Activated naive CD8-positive, alpha-beta T cell treated with anti-CD3 and anti-CD28 coated beads, Interleukin-2, amount 50 U/mL, for 16 hours (primary cell): Measurements from ENCODE around the gene SETBP1.
"Not testable (repeated sequence)": the region's sequence is repeated elsewhere in the genome, so short reads cannot be mapped to it uniquely, and the experiment has no call there.

Source experiments
- DNase-seq: peaks from one replicate; pipeline ENCODE4 v3.0.0-alpha.2; 2020; ENCODE audit warnings: low read depth, low spot score

The SETBP1 gene

DNA sequence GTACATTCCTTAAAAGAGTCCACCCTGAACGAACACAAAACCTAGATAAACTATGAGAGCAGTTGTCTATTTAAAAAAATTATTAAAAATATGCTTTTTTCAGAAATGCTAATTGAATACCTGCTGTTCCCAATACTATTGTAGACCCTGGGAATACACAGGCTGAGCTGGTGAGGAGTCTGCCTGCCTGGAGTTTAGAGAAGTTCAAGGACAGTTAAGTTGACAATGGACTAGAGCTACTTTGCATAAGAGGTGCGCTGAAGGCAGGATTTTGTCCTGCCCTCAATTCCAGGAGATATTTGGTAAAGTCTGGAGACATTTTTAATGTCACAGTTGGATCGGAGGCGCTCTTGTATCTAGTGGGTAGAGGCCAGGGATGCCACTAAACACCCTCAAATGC lies 110.2 kb downstream of the SETBP1 start:
- DNase-seq: no peak

DNA sequence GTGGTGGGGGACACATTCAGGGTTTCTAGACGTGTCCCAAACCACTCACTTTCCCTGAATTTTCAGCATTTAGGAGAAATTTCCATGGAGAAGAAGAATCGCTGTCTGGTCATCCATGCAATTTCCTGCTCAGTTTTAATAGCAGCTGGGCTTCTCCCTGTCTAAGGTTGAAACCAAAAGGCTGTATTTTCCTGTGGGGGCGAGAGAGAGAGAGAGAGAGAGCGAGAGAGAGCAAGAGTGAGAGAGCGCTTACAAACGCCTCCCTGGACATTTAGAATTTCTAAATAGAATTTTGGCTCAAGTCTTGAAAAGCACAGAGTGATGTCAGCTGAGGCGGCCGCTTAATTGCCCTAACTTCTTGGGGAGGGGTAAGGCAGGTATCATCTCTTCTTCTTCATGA lies 110.8 kb downstream of the SETBP1 start:
- DNase-seq: no peak

DNA sequence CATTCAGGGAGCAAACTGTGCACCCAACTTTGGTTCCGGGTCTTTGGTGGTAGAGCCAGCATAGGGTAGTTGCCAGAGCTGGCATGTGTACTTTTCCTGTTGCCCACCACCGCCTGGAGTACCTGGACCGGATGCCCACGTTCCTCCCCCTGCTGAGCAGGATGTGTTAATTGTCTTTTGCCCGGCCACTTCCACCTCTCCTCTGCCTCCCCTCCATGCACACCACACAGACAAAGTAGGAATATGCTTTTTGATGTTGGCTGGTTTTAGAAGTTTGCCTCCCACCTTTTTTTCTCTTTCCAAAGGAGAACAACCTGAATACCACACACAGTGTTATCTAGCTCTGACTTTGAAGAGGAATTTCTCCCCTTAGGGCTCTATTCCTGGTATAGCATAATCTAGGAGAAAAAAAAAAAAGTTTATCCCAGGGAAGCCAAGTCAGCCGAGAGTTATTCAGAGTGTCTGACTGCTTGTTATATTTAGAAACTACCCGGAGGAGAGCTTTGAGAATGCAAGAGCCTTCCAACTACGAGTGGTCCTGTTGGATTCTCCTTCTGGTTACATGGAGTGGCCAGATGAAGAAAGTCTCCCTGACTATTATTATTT lies 111.9 kb downstream of the SETBP1 start:
- DNase-seq: no peak

DNA sequence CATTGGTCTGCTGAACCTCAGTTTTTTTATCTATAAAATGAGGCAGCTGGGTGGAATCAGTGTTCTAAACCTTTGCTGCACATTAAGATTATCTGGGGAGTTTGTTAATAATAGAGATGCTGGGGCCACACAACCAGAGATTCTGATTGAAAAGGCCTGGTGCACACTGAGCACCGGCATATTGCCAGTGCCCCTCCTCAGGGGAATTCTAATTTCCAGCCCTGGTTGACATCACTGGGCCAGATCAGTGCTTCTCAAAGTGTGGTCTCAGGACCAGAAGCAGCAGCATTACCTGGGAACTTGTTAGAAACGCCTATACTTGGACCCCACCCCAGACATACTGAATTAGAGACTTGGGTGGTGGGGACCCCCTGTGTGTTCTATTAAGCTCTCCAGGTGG lies 112.5 kb downstream of the SETBP1 start:
- DNase-seq: no peak

DNA sequence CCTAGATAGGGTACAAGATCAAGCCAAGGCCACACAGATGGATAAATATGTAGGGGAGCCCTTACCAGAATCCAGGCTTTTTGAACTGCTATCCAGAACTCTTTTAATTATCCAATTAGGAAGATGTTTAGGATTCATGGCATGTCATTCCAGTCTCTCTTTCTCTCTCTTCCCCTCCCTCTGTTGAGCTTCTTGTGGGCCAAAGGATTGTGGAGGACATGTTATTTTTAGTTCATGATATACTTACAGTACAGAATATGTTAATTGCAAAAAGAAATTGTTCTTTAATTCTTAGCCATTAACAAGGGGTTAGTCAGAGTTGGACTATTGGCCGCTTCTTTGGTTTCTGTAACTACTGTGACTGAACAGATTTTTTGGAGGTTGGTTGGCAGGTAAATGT lies 113.0 kb downstream of the SETBP1 start:
- no peak for DNase-seq

DNA sequence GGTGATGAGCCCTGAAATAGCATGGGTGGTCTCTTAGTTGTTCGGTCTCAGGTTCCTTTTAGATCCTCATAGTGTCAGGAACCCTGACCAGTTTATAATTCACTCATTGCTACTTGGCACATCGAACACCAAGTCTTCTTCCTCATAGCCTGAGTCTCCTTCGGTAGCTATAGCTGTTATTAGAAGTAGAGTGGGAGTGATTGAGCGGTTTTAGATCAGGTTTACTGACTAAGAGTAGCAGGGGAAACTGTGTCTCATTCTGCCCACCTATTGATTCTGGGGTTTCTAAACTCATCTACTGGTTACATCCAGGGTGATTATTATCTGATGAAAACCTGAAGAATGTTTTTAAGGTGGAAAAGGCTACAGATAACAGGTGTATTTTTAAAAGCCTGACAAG lies 114.6 kb downstream of the SETBP1 start:
- no peak for DNase-seq

DNA sequence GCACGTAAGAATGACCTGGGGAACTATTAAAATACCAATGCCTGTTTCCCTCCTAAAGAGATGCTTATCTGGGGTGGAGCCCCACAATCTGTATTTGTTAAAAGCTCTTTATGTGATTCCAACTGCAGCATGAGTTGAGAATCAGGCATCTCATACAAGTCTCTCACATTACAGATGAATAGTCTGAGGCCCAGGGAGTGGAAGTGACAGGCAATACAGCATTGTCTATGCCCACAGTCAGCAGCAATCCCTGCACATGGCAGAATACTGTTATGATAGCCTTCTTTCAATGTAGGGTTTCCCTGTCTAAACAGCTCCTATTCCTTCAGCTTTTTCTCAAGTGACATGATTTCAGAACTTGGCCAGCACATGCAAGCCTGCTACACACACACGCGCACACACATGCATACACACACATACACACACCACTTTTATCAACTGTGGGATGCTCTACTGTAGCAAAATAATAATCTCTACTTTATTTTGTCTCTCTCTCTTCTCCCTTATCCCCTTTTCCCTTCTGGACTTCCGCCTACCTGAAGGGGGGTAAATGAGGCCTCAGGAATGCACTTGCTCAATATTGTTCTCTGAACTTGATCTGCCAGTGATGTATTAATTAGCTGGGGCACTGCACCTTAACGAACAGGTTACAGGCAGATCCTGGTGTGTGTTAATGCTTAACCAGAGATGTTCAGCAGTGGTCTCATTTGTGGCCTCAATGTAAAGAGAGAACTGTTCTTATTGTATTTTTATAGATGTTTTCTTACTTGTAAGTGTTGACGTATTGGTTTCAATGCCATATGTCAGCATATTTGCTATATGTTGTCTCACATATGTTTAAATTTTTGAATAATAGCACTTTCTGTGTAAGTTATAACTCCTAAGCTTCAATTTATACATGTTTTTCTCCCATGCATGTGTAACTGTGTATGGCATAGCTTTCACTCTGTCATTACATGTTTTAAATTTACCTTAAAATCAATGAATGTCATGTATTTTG lies 116.0 kb downstream of the SETBP1 start:
- DNase-seq: no peak

DNA sequence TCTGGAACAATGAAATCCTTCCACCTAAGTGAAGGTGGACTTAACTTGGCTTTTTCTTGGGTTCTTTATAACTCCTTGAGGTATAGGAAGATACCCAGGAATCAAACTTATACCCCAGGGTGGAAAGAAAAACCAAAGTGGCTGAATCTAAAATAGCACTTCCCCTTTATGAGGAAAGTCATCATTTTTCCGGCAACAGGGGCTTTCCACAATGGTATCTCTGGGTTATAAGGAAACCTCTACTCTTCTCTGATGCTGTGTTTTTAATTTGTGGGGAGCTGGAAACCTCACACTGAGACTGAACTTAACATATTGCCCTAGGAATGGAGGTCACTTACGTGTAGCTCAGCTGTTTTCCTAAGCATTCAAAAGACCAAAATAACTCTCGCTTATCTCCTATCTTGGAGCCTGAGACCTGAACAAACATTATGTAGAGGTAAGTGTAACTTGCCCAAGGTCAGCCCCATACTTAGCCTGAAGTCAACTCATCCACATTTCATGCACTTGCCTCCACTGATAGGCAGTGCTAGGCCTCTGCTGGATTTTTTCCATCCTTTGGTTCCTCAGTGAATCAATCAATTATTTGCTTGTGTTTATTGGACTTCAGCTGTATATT lies 117.9 kb downstream of the SETBP1 start:
- DNase-seq: no peak

DNA sequence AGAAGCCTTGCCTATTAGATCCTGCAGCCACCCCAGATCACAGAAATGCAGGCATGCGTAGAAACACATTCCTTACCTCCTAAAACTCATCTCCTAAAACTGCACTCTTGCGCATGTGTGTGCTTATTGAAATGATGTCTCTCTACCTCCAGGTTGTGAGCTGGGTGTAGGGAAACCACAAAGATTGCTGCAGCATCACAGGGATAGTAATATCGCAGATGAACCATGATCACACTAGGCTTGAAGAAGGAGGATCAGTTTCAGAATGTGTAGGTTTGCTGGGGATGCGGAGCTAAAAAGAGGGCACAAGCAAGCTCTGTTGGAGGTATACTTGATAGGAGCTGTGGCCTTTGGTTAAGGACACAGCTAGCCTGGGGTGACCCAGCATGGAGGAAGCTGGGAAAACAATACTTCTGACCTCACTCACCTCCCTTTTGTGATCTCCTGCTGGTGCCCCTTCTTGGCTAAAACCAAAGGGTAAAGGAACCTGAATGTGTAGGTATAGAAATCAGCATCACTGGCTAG lies 118.8 kb downstream of the SETBP1 start:
- no peak for DNase-seq

DNA sequence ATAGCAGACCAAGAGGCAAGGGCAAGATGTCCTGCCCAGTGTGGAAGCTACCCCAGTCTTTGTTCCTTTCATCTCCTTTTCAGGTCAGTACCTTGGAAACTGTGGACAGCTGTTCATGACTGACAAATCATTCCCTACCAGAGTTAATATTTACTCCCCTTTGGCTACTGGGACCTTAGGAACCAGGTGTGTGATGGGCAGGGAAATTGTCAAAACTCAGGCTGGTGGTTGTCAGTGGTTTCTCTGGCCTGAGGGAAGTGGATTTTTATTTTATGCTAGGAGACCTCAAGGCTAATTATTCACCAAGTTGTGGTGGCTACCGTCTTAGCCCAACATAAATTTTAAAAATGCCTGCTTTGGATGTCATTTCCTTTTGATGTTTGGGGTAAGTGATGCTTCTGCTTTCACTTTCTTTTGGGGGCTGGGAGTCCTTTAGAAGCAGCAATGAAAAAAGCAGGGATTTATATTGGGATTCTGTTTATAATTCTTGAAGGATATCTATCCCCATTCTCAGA lies 119.3 kb downstream of the SETBP1 start:
- no peak for DNase-seq

DNA sequence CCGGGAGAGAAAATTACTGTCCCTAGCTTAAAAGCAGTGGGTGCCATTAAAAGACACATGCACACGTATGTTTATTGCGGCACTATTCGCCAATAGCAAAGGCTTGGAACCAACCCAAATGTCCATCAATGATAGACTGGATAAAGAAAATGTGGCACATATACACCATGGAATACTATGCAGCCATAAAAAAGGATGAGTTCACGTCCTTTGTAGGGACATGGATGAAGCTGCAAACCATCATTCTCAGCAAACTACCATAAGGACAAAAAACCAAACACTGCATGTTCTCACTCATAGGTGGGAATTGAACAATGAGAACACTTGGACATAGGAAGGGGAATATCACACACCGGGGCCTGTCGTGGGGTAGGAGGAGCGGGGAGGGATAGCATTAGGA lies 120.1 kb downstream of the SETBP1 start:
- DNase-seq: not testable (repeated sequence)

DNA sequence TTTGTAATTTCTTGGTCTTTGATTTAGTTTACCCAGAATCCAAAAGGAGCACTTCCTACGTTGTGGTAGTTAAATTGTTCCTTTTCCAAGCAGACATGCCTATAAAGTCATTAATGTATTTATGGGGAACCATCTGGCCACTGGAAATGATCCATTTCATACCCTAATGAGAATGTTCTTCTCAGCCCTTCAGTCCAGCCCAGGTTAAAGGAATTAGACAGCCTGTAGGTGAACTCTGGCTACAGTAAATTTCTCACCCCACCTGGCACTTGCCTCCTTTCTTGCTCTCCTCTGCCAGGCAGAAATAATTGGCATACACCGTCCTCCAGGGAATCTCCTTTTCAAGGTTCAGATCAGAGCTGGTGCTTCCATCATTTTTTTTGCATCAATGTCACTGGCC lies 121.1 kb downstream of the SETBP1 start:
- DNase-seq: no peak

DNA sequence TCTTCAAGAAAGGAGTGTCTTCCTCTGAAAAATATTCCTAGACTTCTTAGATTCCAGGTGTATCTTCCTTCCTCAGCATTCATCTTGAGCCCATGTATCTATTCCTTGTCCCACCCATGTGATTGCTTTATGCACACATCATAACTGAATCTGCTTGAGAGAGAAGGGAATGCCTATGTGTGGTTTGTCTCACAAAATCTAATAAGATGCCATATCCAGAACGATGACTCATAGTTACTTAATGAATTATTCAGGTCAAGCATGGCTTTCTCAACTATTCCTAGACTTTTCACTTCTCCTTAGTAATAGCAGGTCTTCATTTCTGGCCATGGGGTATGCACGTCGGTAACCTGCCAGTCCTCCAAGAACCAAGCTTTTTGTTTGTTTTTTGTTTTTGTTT lies 121.8 kb downstream of the SETBP1 start:
- no peak for DNase-seq

DNA sequence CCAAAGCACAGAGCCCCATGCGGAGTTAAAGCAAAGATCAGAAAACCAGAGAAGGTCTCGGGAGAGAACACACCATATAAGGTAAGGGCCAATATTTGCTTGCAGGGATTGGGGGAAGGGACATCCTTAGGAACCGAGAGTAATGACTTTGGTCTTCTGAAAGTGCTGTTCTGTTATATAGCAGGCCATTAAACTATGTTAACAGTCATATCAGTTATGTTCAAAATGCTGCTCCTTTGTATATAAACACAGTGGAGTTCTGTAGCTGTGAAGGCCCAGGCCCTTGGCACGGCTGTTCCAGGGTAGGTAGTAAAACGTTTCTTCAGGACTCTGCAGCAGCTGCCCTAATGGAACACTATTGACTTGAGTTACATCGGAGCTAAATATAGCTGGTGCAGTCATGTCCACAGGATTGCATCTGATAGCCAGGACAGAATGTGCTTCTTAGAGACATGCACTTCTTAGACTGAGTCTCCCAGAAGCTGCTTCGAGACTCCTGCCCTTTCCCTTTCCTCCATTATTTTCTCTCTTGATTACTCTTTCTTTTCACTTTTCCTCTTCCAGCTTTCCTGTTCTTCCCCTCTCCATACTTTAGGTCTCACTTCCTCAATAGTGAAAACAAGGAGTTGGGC lies 122.4 kb downstream of the SETBP1 start:
- DNase-seq: no peak

DNA sequence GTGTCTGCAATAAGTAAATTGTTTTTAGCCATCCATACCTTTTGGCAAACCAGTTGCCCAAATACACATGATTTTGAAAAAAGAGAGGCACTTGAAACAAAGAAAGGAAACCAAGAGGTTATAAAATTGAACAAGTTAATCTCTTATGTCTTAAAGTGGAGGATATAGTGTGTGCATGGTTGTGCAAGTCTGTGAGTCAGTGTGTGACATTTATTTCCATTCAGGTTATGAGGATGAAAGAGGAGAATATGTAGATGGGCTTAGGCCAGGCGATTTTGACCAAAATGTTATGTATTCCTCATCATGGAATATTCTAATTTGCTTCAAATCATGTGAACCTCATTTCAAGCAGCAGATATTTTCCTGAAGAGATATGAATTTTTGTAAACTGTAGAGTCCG lies 123.3 kb downstream of the SETBP1 start:
- no peak for DNase-seq

DNA sequence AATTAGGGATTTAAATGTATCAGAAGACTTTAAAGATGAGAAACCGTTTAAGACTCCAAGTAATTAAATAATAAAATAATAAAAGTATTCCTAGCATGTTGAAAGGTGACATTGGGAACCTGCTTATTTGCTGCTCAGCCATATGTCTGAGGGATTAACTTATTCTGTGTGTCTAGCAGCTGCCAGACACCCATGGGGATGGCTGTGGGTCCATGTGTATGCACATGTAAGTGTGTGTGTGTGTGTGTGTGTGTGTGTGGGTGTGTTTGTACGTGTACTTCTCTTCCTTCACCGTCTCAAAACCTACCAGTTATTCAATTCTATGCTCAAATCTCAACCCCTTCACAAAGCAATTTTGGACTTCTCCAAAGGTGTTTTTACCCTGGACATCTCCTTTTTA lies 124.5 kb downstream of the SETBP1 start:
- no peak for DNase-seq

DNA sequence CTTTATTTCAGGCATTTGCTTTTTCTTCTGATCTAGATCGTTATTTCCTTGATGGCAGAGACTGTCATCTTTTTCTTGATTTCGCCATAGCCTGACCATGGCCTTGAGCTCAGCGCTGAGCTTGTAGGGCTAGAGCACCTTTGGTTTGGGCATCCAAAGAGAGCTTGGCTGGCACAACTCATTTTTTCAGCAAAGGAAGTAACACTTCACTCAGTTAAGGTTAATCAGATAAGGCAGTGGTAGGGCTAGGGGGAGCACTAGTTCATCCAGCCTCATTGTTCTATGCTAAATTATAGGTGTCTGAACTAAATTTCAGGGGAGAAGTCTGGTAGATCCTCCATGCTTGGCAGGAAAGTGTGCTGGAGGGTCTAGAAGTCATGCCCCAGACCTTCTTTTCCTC lies 125.0 kb downstream of the SETBP1 start:
- DNase-seq: no peak

DNA sequence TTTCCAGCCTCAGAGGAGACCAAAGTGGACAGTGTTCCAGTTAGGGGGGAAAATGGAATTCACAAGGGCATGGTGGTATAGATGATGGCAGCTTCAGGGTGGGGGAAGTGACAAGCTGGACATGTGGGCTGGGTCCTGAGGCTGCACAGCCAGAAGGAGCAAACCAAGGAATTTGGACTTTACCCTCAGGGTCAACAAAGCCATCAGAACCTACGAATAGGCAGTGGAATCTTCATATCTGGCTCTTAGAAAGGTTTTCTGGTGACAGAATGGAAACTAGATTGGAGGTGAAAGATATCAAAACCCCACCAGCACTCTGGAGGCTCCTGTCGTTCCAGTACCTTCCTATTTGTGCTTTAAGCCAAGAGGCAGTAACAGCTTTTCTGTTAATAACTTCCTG lies 127.1 kb downstream of the SETBP1 start:
- no peak for DNase-seq

DNA sequence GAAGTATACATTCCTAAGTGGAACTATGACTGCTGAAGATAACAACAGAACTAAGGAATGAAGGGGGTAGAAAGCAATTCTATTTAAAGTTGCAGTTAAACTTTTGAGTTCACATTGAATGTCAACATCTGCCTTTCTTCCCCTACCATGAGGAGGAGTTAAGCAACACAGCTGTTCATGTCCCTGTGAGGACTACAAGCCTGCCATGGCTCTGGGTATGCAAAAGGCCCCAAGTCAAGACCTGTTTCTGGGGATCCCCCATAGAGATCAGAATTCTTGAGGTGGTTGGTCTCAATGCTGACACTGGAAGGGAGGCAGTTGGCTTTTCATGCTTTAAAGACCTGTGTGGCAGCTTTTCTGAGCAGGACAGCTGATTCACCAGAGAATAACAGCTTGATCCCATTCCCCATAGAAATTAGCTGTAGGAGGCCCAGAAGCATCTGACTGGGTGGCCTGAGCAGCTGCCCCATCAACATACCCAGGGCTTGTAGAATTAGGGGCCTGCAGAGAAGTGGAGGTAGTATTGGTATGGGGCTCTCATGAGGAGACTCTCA lies 131.0 kb downstream of the SETBP1 start:
- DNase-seq: no peak

DNA sequence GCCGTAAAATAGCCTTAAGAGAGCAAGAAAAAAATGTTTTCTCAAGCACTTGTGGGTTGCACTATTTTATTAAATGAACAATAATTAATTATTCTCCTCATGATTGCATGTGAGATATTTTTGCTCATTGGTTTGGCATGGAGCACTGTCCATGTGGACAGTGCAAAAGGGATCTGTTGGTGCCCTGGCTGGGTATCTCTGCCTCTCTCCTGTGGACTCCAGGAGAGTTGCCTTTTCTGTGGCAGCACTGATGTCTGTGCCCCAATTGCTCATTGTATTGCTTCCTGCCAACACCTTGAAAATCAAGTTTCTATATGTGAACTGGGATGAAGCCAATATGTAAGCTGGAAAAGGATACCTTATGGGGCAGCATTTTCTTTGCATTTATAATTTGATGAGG lies 131.7 kb downstream of the SETBP1 start:
- no peak for DNase-seq

DNA sequence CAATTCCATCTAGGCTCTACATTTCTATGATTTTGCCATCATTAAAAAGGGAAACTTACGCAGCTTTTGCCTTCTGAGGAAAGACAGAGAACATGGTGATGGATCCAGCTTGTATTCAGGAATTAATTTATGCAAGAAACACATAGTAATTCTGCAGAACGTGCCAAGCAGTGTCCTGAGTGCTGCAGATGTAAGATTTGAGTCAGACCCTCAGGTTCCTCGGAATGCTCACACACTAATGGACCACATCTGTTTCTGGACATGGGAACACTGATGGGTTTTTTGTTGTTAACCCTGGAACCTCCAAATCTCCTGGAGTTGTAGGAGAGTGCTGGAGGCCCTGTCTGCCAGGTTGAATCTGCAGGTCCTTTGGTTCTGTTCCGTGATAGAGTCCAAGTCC lies 132.9 kb downstream of the SETBP1 start:
- no peak for DNase-seq
